HCT116 (cell line): Measurements from ENCODE around the gene WIZ.

Source experiments
- CTCF ChIP-seq, 3 experiments: fragments of 200-600 bp in 1 of 3; sonication (generic) in 1 of 3; IDR thresholded peaks in 2 of 3; conservative IDR thresholded peaks in 1 of 3; 2 replicates each; pipeline ENCODE4 v1.5.1; 2012 to 2017; ENCODE audit warnings: low read depth in 2 of 3, low read length in 2 of 3, antibody characterized with exemption in 1 of 3, borderline replicate concordance in 1 of 3, control low read depth in 1 of 3, mild to moderate bottlenecking in 1 of 3, mixed read lengths in 1 of 3, mixed run types in 1 of 3, moderate library complexity in 1 of 3; ENCODE audit not compliant: insufficient read depth in 1 of 3
- EZH2 ChIP-seq: fragments of 200-600 bp; sonication (generic); IDR thresholded peaks from 2 replicates; pipeline ENCODE4 v1.6.1; 2017; ENCODE audit warnings: antibody characterized with exemption, mixed run types
- POLR2A ChIP-seq: IDR thresholded peaks from 2 replicates; pipeline ENCODE4 v1.7.0; 2011; ENCODE audit warnings: borderline replicate concordance; ENCODE audit not compliant: insufficient read depth, insufficient read length; ENCODE audit errors: extremely low read depth
- POLR2AphosphoS5 ChIP-seq: IDR thresholded peaks from 2 replicates; pipeline ENCODE4 v1.6.1; 2011; ENCODE audit warnings: mild to moderate bottlenecking, low read depth, low read length, moderate library complexity
- SIN3A ChIP-seq: IDR thresholded peaks from 2 replicates; pipeline ENCODE4 v1.6.1; 2012; ENCODE audit warnings: low read depth
- SP1 ChIP-seq: IDR thresholded peaks from 2 replicates; pipeline ENCODE4 v1.6.1; 2012; ENCODE audit warnings: low read depth
- SRF ChIP-seq: IDR thresholded peaks from 2 replicates; pipeline ENCODE4 v1.6.1; 2012; ENCODE audit warnings: low read depth
- YY1 ChIP-seq: IDR thresholded peaks from 2 replicates; pipeline ENCODE4 v1.6.1; 2011; ENCODE audit warnings: low read length, low read depth, moderate library complexity, mild to moderate bottlenecking; ENCODE audit not compliant: insufficient replicate concordance; ENCODE audit errors: extremely low read depth
- ZFX ChIP-seq: fragments of 450-650 bp; IDR thresholded peaks from 2 replicates; pipeline ENCODE4 v1.6.1; 2017
- TF ChIP-seq, protein P1 (sequence below): IDR thresholded peaks from 2 replicates; pipeline ENCODE4 v1.6.1; 2012; ENCODE audit warnings: low read depth
- TF ChIP-seq, protein P2 (sequence below): IDR thresholded peaks from 2 replicates; pipeline ENCODE4 v1.6.1; 2011; ENCODE audit warnings: mild to moderate bottlenecking, low read length, moderate library complexity; ENCODE audit not compliant: insufficient replicate concordance; ENCODE audit errors: extremely low read depth

DNA sequence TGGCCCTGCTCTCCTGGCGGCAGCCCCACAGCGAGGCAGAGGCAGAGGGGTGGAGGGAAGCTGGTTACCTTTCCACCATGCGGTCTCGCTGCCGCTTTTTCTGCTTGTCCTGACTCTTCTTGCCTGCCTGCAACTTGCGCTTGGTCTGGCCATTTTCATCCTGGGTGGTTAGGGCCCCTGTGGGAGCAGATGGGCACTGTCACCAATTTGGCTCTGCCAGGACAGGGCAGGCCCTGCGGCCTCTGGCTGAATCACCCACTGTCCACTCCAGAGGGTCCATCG is 50.6 kb downstream of the WIZ start:
- TF ChIP-seq YY1 (no peak), CTCF (IDR thresholded peaks at IDR 0.05 in 2 of 3, conservative IDR thresholded peaks at IDR 0.05 in 1 of 3; ENCODE audit: borderline replicate concordance in 1 of 3, insufficient read depth in 1 of 3, low read depth in 2 of 3, low read length in 2 of 3) (no peak), ZFX (no peak), SP1 (no peak), POLR2A (no peak), EZH2 (no peak), POLR2AphosphoS5 (no peak), SRF (no peak), SIN3A (no peak)
- TF ChIP-seq, protein P1, sequence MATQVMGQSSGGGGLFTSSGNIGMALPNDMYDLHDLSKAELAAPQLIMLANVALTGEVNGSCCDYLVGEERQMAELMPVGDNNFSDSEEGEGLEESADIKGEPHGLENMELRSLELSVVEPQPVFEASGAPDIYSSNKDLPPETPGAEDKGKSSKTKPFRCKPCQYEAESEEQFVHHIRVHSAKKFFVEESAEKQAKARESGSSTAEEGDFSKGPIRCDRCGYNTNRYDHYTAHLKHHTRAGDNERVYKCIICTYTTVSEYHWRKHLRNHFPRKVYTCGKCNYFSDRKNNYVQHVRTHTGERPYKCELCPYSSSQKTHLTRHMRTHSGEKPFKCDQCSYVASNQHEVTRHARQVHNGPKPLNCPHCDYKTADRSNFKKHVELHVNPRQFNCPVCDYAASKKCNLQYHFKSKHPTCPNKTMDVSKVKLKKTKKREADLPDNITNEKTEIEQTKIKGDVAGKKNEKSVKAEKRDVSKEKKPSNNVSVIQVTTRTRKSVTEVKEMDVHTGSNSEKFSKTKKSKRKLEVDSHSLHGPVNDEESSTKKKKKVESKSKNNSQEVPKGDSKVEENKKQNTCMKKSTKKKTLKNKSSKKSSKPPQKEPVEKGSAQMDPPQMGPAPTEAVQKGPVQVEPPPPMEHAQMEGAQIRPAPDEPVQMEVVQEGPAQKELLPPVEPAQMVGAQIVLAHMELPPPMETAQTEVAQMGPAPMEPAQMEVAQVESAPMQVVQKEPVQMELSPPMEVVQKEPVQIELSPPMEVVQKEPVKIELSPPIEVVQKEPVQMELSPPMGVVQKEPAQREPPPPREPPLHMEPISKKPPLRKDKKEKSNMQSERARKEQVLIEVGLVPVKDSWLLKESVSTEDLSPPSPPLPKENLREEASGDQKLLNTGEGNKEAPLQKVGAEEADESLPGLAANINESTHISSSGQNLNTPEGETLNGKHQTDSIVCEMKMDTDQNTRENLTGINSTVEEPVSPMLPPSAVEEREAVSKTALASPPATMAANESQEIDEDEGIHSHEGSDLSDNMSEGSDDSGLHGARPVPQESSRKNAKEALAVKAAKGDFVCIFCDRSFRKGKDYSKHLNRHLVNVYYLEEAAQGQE = no peak
- TF ChIP-seq, protein P2, sequence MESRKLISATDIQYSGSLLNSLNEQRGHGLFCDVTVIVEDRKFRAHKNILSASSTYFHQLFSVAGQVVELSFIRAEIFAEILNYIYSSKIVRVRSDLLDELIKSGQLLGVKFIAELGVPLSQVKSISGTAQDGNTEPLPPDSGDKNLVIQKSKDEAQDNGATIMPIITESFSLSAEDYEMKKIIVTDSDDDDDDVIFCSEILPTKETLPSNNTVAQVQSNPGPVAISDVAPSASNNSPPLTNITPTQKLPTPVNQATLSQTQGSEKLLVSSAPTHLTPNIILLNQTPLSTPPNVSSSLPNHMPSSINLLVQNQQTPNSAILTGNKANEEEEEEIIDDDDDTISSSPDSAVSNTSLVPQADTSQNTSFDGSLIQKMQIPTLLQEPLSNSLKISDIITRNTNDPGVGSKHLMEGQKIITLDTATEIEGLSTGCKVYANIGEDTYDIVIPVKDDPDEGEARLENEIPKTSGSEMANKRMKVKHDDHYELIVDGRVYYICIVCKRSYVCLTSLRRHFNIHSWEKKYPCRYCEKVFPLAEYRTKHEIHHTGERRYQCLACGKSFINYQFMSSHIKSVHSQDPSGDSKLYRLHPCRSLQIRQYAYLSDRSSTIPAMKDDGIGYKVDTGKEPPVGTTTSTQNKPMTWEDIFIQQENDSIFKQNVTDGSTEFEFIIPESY = no peak
